ENCODE data around the gene SDS.

The SDS gene

DNA sequence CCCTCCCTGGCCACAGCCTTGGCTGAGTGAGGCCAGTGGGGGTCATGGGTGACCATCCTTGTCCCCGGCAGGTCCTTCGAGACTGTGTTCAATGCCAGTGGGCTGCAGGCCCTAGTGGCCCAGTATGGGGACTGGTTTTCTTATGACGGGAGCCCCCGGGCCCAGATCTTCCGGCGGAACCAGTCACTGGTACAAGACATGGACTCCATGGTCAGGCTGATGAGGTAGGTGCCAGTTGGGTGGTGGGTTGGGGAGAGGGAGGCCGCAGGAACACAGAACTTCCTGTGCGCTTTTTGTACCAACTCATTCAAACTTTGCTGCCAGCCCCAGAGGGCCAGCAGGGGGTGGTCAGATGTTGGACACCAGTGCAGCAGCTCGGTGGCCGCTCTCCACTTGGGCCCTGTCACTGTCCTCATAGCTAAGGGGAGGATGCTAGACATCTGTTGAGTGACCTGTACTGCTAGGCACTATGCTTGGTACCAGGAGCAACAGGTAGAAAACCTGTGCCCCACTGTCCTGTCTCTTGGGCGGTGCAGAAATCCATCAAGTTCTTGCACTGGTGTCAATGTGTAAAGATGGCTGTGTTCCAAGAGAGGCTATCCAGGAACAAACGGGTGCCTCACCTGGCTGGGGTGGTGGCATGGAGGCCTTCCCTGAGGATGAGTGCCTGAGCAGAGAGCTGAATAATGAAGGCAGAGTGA lies 16.7 kb downstream of the SDS start:
- TF ChIP-seq, protein P1, sequence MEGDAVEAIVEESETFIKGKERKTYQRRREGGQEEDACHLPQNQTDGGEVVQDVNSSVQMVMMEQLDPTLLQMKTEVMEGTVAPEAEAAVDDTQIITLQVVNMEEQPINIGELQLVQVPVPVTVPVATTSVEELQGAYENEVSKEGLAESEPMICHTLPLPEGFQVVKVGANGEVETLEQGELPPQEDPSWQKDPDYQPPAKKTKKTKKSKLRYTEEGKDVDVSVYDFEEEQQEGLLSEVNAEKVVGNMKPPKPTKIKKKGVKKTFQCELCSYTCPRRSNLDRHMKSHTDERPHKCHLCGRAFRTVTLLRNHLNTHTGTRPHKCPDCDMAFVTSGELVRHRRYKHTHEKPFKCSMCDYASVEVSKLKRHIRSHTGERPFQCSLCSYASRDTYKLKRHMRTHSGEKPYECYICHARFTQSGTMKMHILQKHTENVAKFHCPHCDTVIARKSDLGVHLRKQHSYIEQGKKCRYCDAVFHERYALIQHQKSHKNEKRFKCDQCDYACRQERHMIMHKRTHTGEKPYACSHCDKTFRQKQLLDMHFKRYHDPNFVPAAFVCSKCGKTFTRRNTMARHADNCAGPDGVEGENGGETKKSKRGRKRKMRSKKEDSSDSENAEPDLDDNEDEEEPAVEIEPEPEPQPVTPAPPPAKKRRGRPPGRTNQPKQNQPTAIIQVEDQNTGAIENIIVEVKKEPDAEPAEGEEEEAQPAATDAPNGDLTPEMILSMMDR (IDR thresholded peaks at IDR 0.05; ENCODE audit: extremely low read depth, missing control alignments), result no peak

DNA sequence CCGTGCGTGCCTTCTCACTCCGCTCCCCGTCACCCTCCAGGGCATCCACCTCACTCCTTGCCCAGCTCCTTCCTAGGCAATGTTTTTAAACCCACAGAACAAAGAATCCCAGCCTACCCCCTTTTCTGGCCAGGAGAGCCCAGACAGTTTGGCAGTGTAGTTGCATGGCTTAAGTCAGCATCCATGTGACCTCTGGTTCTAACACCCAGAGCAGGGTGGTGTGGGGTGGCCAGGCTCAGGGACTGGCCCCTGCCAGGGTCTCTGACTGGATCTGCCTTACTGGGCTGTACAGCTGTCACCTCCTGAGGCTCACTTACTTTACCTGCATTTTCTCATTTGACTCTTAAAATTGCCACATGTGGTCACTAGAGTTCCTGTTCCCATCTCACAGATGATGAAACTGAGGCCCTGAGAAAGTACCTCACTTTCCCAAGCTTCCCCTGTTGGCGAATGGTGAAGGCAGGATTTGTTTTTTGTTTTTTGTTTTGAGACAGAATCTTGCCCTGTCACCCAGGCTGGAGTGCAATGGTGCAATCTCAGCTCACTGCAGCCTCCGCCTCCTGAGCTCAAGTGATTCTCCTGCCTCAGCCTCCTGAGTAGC lies 18.3 kb downstream of the SDS start:
- TF ChIP-seq, protein P1 (IDR thresholded peaks at IDR 0.05; ENCODE audit: extremely low read depth, missing control alignments), result no peak

More for the DNA sequence above, 16.7 kb downstream of the SDS start:
- DNase-seq (ENCODE audit: low spot score), result no peak

GRCh38 chr12:113384778-113385177 lies 18.9 kb downstream of the SDS start:
- DNase-seq (ENCODE audit: low spot score), result no peak
- TF ChIP-seq, protein P1 (IDR thresholded peaks at IDR 0.05; ENCODE audit: extremely low read depth, missing control alignments), result no peak

More for the DNA sequence above, 18.3 kb downstream of the SDS start:
- DNase-seq (ENCODE audit: low spot score), result no peak

- no peak for DNase-seq (ENCODE audit: low spot score)
- TF ChIP-seq, protein P1 (IDR thresholded peaks at IDR 0.05; ENCODE audit: extremely low read depth, missing control alignments), result no peak
These were observed 21.5 kb downstream of the SDS start for GRCh38 chr12:113382206-113382605.

DNA sequence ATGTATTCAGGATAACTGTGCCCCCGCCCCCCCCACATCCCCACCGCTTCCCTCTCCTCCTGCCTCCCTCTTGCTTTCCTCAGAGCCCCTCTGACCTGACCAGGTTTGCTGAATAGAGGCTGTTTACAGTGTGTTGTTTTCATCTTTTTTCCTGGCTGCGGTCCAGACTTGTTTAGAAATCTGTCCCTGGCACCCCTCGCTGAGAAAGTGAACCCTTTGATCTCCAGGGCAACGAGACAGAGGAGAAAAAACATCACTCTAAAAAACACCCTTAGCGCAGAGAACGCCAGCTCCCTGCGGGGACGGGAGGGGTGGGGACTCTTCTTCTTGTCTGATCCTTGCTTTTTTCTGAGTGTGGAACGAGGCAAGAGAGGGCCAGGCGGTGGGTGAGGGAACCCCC lies 22.5 kb downstream of the SDS start:
- TF ChIP-seq, protein P1 (IDR thresholded peaks at IDR 0.05; ENCODE audit: extremely low read depth, missing control alignments), result no peak
- no peak for DNase-seq (ENCODE audit: low spot score)

- DNase-seq (ENCODE audit: low spot score), result no peak
- TF ChIP-seq, protein P1 (IDR thresholded peaks at IDR 0.05; ENCODE audit: extremely low read depth, missing control alignments), result no peak
These were observed 25.4 kb downstream of the SDS start for GRCh38 chr12:113378291-113378690.

DNA sequence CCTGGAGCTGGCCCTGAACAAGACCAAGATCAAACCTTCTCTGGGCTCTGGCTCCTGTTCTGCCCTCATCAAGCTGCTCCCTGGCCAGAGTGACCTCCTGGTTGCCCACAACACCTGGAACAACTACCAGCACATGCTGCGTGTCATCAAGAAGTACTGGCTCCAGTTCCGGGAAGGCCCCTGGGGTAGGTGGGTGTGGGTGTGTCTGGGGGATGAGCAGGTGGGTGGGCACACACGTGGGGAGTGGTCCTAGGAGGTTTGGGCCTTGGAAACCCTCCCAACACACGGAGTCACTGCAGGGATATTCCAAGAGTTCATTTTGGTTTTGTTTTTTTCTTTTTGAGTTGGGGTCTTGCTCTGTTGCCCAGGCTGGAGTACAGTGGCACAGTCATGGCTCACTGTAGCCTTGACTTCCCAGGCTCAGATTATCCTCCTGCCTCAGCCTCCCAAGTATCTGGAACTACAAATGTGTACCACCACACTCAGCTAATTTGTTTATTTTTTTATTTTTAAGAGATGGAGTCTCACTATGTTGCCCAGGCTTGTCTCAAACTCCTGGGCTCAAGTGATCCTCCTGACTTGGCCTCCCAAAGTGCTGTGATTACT lies 28.8 kb downstream of the SDS start:
- no peak for DNase-seq (ENCODE audit: low spot score)
- TF ChIP-seq, protein P1 (IDR thresholded peaks at IDR 0.05; ENCODE audit: extremely low read depth, missing control alignments), result no peak

Data from GM20000 (cell line).